ENCODE measurements around the gene ZNF547.

Gene ZNF547

DNA sequence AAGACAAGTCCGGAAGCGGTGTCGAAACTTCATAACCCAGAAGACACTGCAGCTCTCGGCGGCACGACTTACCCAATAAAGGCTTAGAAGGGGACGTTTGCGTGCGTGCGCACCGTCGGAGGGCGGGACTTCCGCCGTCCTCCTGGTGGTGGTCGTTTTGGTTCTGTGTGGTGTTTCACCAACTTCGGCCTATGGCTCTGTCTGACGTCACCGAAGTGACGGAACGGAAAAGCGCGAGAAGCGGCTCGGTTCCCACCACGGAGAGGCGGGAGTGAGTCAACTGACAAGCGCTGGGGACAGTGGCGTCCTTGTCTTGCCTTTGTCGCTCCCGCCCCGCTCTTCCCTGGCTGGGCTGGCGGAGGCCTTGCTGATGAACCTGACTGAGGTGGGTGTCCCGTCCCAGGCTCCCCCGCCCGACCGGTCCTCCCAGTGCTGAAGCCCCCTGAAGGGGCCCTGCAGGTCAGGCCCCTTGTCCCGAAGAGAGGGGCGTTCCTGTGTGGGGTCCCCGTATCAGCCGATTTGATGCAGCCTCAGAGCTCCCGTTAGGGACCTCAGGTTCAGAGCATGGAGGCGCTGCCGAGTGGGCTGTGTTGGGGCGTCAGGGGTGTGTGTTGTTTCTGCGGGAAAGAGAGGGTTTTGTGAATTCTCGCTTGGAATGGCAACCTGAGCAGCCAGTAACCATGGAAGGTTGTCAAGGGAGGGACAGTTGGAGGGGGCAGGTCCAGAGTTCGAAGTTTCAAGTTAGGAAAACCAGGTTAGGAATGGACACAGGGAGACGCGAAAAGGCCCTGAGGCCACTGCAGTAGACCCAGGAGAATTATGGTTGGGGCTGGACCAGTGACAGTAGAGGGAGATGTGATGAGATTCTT is 26.6 kb downstream of the ZNF547 start, which contains the start of gene ZNF548:
Gene ZNF548 (plus strand): TSS at position 125 of the 869 bp plus-strand sequence. CDS start 246 bp downstream, at position 371.
- DNase-seq (ENCODE audit: low read depth), result peak; percentile 97
- TF ChIP-seq POLR2A (IDR thresholded peaks at IDR 0.05; ENCODE audit: extremely low read depth, insufficient read length), result peak; percentile 37
- no peak for TF ChIP-seq MYC (IDR thresholded peaks at IDR 0.05; ENCODE audit: low read depth, low read length)
- TF ChIP-seq, protein P1, sequence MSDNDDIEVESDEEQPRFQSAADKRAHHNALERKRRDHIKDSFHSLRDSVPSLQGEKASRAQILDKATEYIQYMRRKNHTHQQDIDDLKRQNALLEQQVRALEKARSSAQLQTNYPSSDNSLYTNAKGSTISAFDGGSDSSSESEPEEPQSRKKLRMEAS (IDR thresholded peaks at IDR 0.05; ENCODE audit: low read depth, low read length), result peak; percentile 49; the same call in 1 of the 2 replicates
- TF ChIP-seq, protein P2, sequence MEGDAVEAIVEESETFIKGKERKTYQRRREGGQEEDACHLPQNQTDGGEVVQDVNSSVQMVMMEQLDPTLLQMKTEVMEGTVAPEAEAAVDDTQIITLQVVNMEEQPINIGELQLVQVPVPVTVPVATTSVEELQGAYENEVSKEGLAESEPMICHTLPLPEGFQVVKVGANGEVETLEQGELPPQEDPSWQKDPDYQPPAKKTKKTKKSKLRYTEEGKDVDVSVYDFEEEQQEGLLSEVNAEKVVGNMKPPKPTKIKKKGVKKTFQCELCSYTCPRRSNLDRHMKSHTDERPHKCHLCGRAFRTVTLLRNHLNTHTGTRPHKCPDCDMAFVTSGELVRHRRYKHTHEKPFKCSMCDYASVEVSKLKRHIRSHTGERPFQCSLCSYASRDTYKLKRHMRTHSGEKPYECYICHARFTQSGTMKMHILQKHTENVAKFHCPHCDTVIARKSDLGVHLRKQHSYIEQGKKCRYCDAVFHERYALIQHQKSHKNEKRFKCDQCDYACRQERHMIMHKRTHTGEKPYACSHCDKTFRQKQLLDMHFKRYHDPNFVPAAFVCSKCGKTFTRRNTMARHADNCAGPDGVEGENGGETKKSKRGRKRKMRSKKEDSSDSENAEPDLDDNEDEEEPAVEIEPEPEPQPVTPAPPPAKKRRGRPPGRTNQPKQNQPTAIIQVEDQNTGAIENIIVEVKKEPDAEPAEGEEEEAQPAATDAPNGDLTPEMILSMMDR (IDR thresholded peaks at IDR 0.05; ENCODE audit: low read depth, low read length), result no peak
- H3K4me3 ChIP-seq (ENCODE audit: low read depth, low read length), result peak within 1 kb of the TSS; percentile 82

DNA sequence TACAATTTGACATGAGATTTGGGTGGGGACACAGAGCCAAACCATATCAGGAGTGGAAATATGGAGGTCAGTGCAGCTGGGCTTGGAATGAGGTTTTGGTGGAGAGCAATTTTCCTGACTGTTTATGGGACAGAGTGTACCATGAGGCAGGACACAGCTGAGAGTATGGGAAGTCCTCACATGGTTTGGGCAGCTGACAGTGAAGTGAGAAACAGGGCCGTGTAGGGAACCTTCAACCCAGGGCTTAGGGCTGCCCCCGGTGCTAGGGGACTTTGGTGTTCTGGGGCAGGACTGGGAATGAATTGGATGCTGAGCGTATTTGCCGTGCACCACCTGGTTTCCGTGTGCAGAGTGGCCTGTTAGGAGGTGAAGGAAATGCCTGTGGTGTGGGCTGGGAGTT is 32.4 kb downstream of the ZNF547 start:
- no peak overlapping the region for H3K4me3 ChIP-seq (ENCODE audit: low read depth, low read length)
- TF ChIP-seq, protein P2 (IDR thresholded peaks at IDR 0.05; ENCODE audit: low read depth, low read length), result no peak
- TF ChIP-seq MYC (IDR thresholded peaks at IDR 0.05; ENCODE audit: low read depth, low read length) (no peak), POLR2A (IDR thresholded peaks at IDR 0.05; ENCODE audit: extremely low read depth, insufficient read length) (no peak)
- TF ChIP-seq, protein P1 (IDR thresholded peaks at IDR 0.05; ENCODE audit: low read depth, low read length), result no peak
- DNase-seq (ENCODE audit: low read depth), result no peak

DNA sequence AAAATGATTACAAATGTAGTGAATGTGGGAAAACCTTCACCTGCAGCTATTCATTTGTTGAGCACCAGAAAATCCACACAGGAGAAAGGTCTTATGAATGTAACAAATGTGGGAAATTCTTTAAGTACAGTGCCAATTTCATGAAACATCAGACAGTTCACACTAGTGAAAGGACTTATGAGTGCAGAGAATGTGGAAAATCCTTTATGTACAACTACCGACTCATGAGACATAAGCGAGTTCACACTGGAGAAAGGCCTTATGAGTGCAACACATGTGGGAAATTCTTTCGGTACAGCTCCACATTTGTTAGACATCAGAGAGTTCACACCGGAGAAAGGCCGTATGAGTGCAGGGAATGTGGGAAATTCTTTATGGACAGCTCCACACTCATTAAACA is 35.5 kb downstream of the ZNF547 start:
- TF ChIP-seq, protein P1 (IDR thresholded peaks at IDR 0.05; ENCODE audit: low read depth, low read length), result no peak
- TF ChIP-seq MYC (IDR thresholded peaks at IDR 0.05; ENCODE audit: low read depth, low read length) (no peak), POLR2A (IDR thresholded peaks at IDR 0.05; ENCODE audit: extremely low read depth, insufficient read length) (no peak)
- TF ChIP-seq, protein P2 (IDR thresholded peaks at IDR 0.05; ENCODE audit: low read depth, low read length), result no peak
- DNase-seq (ENCODE audit: low read depth), result no peak
- H3K4me3 ChIP-seq (ENCODE audit: low read depth, low read length), result no peak overlapping the region

DNA sequence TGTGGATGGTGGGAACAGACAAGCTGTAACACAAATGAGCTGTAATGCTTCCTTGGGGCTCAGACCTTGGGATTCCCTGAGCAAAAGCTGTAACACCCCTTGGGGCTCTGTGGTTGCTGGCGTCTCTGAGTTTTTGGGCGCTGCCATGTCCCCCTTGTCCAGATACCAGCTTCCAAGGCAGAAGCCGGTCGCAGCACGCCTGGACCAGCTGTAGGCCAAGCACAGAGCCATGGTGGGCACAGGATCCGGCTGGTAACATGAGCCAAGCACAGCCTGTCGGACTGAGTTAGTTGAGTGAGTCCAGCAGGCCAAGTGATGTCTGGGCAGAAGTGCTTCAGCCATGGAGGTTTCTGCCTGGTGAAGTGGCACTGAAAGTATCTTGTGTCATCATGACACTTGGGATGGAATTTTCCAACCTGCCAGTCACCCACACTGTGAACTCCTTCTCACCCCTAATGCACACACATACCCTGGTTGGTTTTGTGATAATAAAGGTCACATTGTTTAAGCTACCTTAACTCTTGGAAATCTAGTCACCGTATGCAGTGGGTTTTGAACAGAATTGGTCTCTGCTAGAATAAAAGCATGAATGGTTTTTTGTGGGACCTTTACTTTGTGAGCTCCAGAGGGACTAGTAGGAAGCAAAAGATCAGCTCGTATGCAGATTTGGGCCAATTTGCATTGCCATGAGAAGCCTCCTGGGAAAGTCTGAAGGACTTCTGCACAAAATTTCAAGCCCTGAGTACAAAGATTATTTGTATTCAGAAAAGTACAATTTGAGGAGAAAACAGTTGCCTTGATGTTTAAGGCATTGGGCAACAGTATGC is 40.6 kb downstream of the ZNF547 start:
- H3K4me3 ChIP-seq (ENCODE audit: low read depth, low read length), result no peak overlapping the region
- TF ChIP-seq, protein P1 (IDR thresholded peaks at IDR 0.05; ENCODE audit: low read depth, low read length), result no peak
- TF ChIP-seq, protein P2 (IDR thresholded peaks at IDR 0.05; ENCODE audit: low read depth, low read length), result no peak
- TF ChIP-seq MYC (IDR thresholded peaks at IDR 0.05; ENCODE audit: low read depth, low read length) (no peak), POLR2A (IDR thresholded peaks at IDR 0.05; ENCODE audit: extremely low read depth, insufficient read length) (no peak)
- DNase-seq (ENCODE audit: low read depth), result no peak

DNA sequence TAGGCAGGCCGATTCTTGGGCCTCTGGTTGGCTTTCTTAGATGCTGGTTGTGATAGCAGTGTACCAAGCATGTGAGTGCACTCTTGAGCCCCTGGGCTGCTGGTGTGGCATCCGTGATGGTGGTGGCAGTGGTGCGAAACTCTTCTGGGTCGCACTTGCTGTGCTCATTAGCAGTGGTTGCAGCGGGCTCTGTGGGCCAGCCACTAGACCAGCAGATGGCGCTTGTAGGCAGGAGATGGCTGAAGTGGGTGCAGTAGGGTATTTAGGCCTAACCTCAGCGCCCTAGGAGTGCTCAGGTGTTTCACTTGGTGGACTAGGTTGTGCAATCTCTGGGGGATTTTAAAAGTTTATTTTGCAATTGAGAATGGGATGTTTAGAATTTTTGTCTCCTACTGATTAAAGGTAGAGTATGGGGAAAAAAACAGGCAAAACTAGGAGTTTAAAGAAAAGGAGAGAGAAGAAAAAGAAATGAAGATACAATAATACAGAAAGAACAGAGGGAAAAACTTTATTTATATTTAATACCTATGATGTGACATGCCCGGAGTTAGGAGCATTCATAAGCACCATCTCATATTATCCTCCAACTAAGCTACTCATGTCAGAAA is 43.3 kb downstream of the ZNF547 start:
- DNase-seq (ENCODE audit: low read depth), result peak; percentile 64
- TF ChIP-seq MYC (IDR thresholded peaks at IDR 0.05; ENCODE audit: low read depth, low read length), result no peak
- TF ChIP-seq, protein P2 (IDR thresholded peaks at IDR 0.05; ENCODE audit: low read depth, low read length), result peak; percentile 67
- no peak overlapping the region for H3K4me3 ChIP-seq (ENCODE audit: low read depth, low read length)
